AG04450 (cell line): ENCODE data around the gene FEM1A. TPM values are rescaled to one million over a fixed set of nuclear protein-coding genes. Genes with fewer than 3 reads are reported as not detected.

ENCODE experiments used
- CTCF ChIA-PET: fragments of 300-600, 350-600 bp; formaldehyde crosslinking; extraction: SDS; loops from one replicate; lab custom pipeline; 2022; ENCODE audit warnings: antibody characterized with exemption, inconsistent platforms; lab: Charles Lee
- POLR2A ChIA-PET: fragments of 350-600 bp; formaldehyde crosslinking; extraction: SDS; loops from one replicate; lab custom pipeline; 2021; ENCODE audit warnings: antibody characterized with exemption, inconsistent platforms; lab: Yijun Ruan, JAX
- DNase-seq: peaks from one replicate; pipeline ENCODE4 v3.0.0-alpha.2; 2011; ENCODE audit warnings: low read depth, low spot score
- H3K27ac ChIP-seq: one replicate; pipeline ENCODE4 v1.5.1; 2012; ENCODE audit warnings: low read depth, low read length, control low read depth
- H3K27me3 ChIP-seq: one replicate; pipeline ENCODE4 v1.6.0; 2012; ENCODE audit warnings: low read length; ENCODE audit not compliant: control insufficient read depth, insufficient read depth
- H3K4me3 ChIP-seq: 2 replicates; pipeline ENCODE4 v1.5.1; 2011; ENCODE audit warnings: mild to moderate bottlenecking, low read depth, low read length, control low read depth
- H3K9me3 ChIP-seq: 2 replicates; pipeline ENCODE4 v1.5.1; 2012; ENCODE audit warnings: low read length; ENCODE audit not compliant: control insufficient read depth, insufficient read depth
- polyA plus RNA-seq: library from polyadenylated mRNA; depleted of rRNA; stranded (reverse); fragments of >200 nt; gene quantifications from 2 replicates; pipeline ENCODE4 v1.2.3, GENCODE V29; 2011; rRNA removed
- small RNA-seq: library from RNA; depleted of rRNA; stranded (forward); fragments of <200 nt; gene quantifications from one replicate; pipeline ENCODE3, GENCODE V24; 2012; ENCODE audit warnings: low read depth; ENCODE audit not compliant: insufficient read length
- TF ChIP-seq, protein P1 (sequence below): IDR thresholded peaks from 2 replicates; pipeline ENCODE4 v1.5.1; 2011; ENCODE audit warnings: low read depth, low read length, control low read depth, inconsistent platforms

Gene FEM1A
- polyA plus RNA-seq, 1 experiment, result 3.0 TPM

- Histone ChIP-seq H3K27ac (no peak overlapping the region), H3K27me3 (no peaks in the 10 kb centered on the region), H3K9me3 (no peaks in the 10 kb centered on the region; the same call in 1 of the 2 replicates), H3K4me3 (no peak overlapping the region)
- CTCF ChIA-PET, result interaction anchor here (1.1 to 7.5 kb wide), 2 partner anchors 11 to 40 kb away, joined by 3 to 109 read pairs; no protein-coding TSS in a partner anchor
- no peak for DNase-seq
- POLR2A ChIA-PET, result interaction anchor here (1.4 kb wide), 1 partner anchor 39 kb away, joined by 5 read pairs; no protein-coding TSS in a partner anchor
- TF ChIP-seq, protein P1, sequence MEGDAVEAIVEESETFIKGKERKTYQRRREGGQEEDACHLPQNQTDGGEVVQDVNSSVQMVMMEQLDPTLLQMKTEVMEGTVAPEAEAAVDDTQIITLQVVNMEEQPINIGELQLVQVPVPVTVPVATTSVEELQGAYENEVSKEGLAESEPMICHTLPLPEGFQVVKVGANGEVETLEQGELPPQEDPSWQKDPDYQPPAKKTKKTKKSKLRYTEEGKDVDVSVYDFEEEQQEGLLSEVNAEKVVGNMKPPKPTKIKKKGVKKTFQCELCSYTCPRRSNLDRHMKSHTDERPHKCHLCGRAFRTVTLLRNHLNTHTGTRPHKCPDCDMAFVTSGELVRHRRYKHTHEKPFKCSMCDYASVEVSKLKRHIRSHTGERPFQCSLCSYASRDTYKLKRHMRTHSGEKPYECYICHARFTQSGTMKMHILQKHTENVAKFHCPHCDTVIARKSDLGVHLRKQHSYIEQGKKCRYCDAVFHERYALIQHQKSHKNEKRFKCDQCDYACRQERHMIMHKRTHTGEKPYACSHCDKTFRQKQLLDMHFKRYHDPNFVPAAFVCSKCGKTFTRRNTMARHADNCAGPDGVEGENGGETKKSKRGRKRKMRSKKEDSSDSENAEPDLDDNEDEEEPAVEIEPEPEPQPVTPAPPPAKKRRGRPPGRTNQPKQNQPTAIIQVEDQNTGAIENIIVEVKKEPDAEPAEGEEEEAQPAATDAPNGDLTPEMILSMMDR, result no peak
Measured at GRCh38 chr19:4849019-4849418, 57.5 kb downstream of the FEM1A start.

Small RNAs within 50 kb of the gene (small RNA-seq; reads per million reads assigned to genes)
- 2.2 reads per million for gene MIR7-3

Other genes with a start within 250 kb of the FEM1A start
- gene SEMA6B, start 232.1 kb upstream of the FEM1A start, polyA plus RNA-seq, result 0.66 and 1.1 TPM in 2 replicates
- gene TNFAIP8L1, start 152.2 kb upstream of the FEM1A start, polyA plus RNA-seq, result 4.1 and 4.7 TPM in 2 replicates
- 126 and 160 TPM in 2 replicates for gene MYDGF, start 121.4 kb upstream of the FEM1A start, polyA plus RNA-seq
- 5.6 and 9.0 TPM in 2 replicates for gene DPP9, start 67.9 kb upstream of the FEM1A start, polyA plus RNA-seq
- gene TICAM1, start 40.0 kb downstream of the FEM1A start, polyA plus RNA-seq, result 1.0 and 2.9 TPM in 2 replicates
- gene PLIN3, start 75.9 kb downstream of the FEM1A start, polyA plus RNA-seq, result 103 and 125 TPM in 2 replicates
- gene ARRDC5, start 111.2 kb downstream of the FEM1A start, polyA plus RNA-seq, result not detected in 2 replicates
- gene UHRF1, start 117.8 kb downstream of the FEM1A start, polyA plus RNA-seq, result 6.1 and 7.1 TPM in 2 replicates
- gene KDM4B, start 177.4 kb downstream of the FEM1A start, polyA plus RNA-seq, result 7.7 and 10.6 TPM in 2 replicates